Activated CD4-positive, alpha-beta memory T cell treated with anti-CD3 and anti-CD28 coated beads, Interleukin-2, amount 10 ng/mL, durations not matched to agents 7 days and 5 days (primary cell): ENCODE measurements around the gene SMG1. TPM values are rescaled to one million over a fixed set of nuclear protein-coding genes. Genes with fewer than 3 reads are reported as not detected.

ENCODE experiments used
- CTCF ChIA-PET: fragments of 350-600 bp; sonication (Branson Sonifier 250); formaldehyde crosslinking; loops from one replicate; lab custom pipeline; 2021; ENCODE audit warnings: antibody characterized with exemption, inconsistent platforms; lab: Charles Lee
- POLR2A ChIA-PET: fragments of 350-600 bp; sonication (Branson Sonifier 250); formaldehyde crosslinking; loops from one replicate; lab custom pipeline; 2021; ENCODE audit warnings: antibody characterized with exemption; lab: Charles Lee
- DNase-seq: peaks from one replicate; pipeline ENCODE4 v3.0.0-alpha.2; 2020
- H3K27ac Mint-ChIP-seq: one replicate; pipeline ENCODE4 v1.8.0; 2021; ENCODE audit warnings: mild to moderate bottlenecking, mixed read lengths
- H3K27me3 Mint-ChIP-seq: one replicate; pipeline ENCODE4 v1.8.0; 2021; ENCODE audit warnings: mixed read lengths
- H3K36me3 Mint-ChIP-seq: one replicate; pipeline ENCODE4 v1.8.0; 2021; ENCODE audit warnings: low read depth, mixed read lengths
- H3K4me1 Mint-ChIP-seq: one replicate; pipeline ENCODE4 v1.8.0; 2021; ENCODE audit warnings: mixed read lengths
- H3K4me3 Mint-ChIP-seq: one replicate; pipeline ENCODE4 v1.8.0; 2021; ENCODE audit warnings: mild to moderate bottlenecking, mixed read lengths
- H3K9me3 Mint-ChIP-seq: one replicate; pipeline ENCODE4 v1.8.0; 2021; ENCODE audit warnings: mixed read lengths
- total RNA-seq, 2 experiments: library from RNA; stranded (reverse); gene quantifications; one replicate each; pipeline ENCODE4 v1.2.3, GENCODE V29; 2021

Gene SMG1
- total RNA-seq, 2 experiments from 2014 or later = 107 to 109 TPM

GRCh38 chr16:18833707-18834505 is 92.3 kb downstream of the SMG1 start:
- ChIA-PET POLR2A (interaction anchor here (0.9 to 4.6 kb wide), 2 partner anchors 29 to 33 kb away, joined by 3 to 27 read pairs; partner anchors contain the start of gene ARL6IP1), CTCF (interaction anchor here (1.1 to 1.2 kb wide), 2 partner anchors 32 kb away, joined by 3 to 4 read pairs; partner anchors contain the start of gene ARL6IP1)
- Mint-ChIP-seq H3K27me3 (no peaks in the 10 kb centered on the region), H3K9me3 (no peaks in the 10 kb centered on the region), H3K4me3 (no peak overlapping the region), H3K4me1 (peaks cover 9% of the 10 kb centered on the region), H3K27ac (no peak overlapping the region), H3K36me3 (peaks cover 78% of the 10 kb centered on the region)
- DNase-seq = no peak

GRCh38 chr16:18832613-18833012 is 93.6 kb downstream of the SMG1 start:
- no peak for DNase-seq
- Mint-ChIP-seq H3K4me3 (no peak overlapping the region), H3K4me1 (peaks cover 11% of the 10 kb centered on the region), H3K27ac (no peak overlapping the region), H3K36me3 (peaks cover 79% of the 10 kb centered on the region), H3K9me3 (no peaks in the 10 kb centered on the region), H3K27me3 (no peaks in the 10 kb centered on the region)
- ChIA-PET CTCF (interaction anchor here (1.0 to 3.9 kb wide), 2 partner anchors 29 to 31 kb away, joined by 4 to 23 read pairs; partner anchors contain the start of gene ARL6IP1), POLR2A (interaction anchor here (1.5 kb wide), 2 partner anchors 13 to 16 kb away, joined by 3 to 4 read pairs; no protein-coding TSS in a partner anchor)

- no peak for DNase-seq
- Mint-ChIP-seq H3K4me3 (no peak overlapping the region), H3K36me3 (peaks cover 76% of the 10 kb centered on the region), H3K27ac (no peak overlapping the region), H3K4me1 (peaks cover 7% of the 10 kb centered on the region), H3K27me3 (no peaks in the 10 kb centered on the region), H3K9me3 (no peaks in the 10 kb centered on the region)
- CTCF ChIA-PET = interaction anchor here (1.0 to 3.9 kb wide), 2 partner anchors 29 to 31 kb away, joined by 4 to 23 read pairs; partner anchors contain the start of gene ARL6IP1
- POLR2A ChIA-PET = interaction anchor here (1.5 kb wide), 2 partner anchors 13 to 16 kb away, joined by 3 to 4 read pairs; no protein-coding TSS in a partner anchor
Observed at GRCh38 chr16:18832006-18832405, 94.2 kb downstream of the SMG1 start.

- Mint-ChIP-seq H3K4me3 (no peak overlapping the region), H3K36me3 (peaks cover 52% of the 10 kb centered on the region), H3K4me1 (peaks cover 4% of the 10 kb centered on the region), H3K9me3 (no peaks in the 10 kb centered on the region), H3K27ac (no peak overlapping the region), H3K27me3 (no peaks in the 10 kb centered on the region)
- DNase-seq = no peak
- POLR2A ChIA-PET = interaction anchor here (1.5 to 3.6 kb wide), 2 partner anchors 10 to 39 kb away, joined by 4 to 19 read pairs; partner anchors contain the start of gene RPS15A
- CTCF ChIA-PET = interaction anchor here (1.1 to 3.9 kb wide), 2 partner anchors 28 to 34 kb away, joined by 3 to 23 read pairs; partner anchors contain the start of gene ARL6IP1
Observed at GRCh38 chr16:18829251-18829650, 97.0 kb downstream of the SMG1 start.

GRCh38 chr16:18827890-18828289 is 98.3 kb downstream of the SMG1 start:
- no peak for DNase-seq

GRCh38 chr16:18816286-18816685 is 109.9 kb downstream of the SMG1 start:
- Mint-ChIP-seq H3K36me3 (peaks cover 62% of the 10 kb centered on the region), H3K4me1 (peaks cover 15% of the 10 kb centered on the region), H3K27me3 (no peaks in the 10 kb centered on the region), H3K4me3 (no peak overlapping the region), H3K9me3 (no peaks in the 10 kb centered on the region), H3K27ac (no peak overlapping the region)
- no peak for DNase-seq
- ChIA-PET POLR2A (interaction anchor here (1.3 to 3.1 kb wide), 4 partner anchors 11 to 25 kb away, joined by 4 to 22 read pairs (median 5); partner anchors contain the start of genes ARL6IP1 and RPS15A), CTCF (interaction anchor here (6.9 kb wide), 1 partner anchor 13 kb away, joined by 100 read pairs; the partner anchor contains the start of gene ARL6IP1)

More at GRCh38 chr16:18827890-18828289, 98.3 kb downstream of the SMG1 start:
- no peaks in the 10 kb centered on the region for H3K9me3 Mint-ChIP-seq
- POLR2A ChIA-PET = interaction anchor here (1.0 to 3.6 kb wide), 4 partner anchors 9 to 38 kb away, joined by 3 to 19 read pairs (median 4); partner anchors contain the start of gene RPS15A
- no peak overlapping the region for H3K4me3 Mint-ChIP-seq
- H3K4me1 Mint-ChIP-seq = peaks cover 4% of the 10 kb centered on the region
- peaks cover 43% of the 10 kb centered on the region for H3K36me3 Mint-ChIP-seq
- CTCF ChIA-PET = interaction anchor here (0.6 kb wide), 1 partner anchor 26 kb away, joined by 4 read pairs; the partner anchor contains the start of gene ARL6IP1
- H3K27ac Mint-ChIP-seq = no peak overlapping the region
- no peaks in the 10 kb centered on the region for H3K27me3 Mint-ChIP-seq

GRCh38 chr16:18811925-18812324 is 114.3 kb downstream of the SMG1 start:
- Mint-ChIP-seq H3K36me3 (peaks cover 72% of the 10 kb centered on the region), H3K27me3 (no peaks in the 10 kb centered on the region), H3K9me3 (no peaks in the 10 kb centered on the region), H3K4me3 (no peak overlapping the region), H3K27ac (no peak overlapping the region), H3K4me1 (no peaks in the 10 kb centered on the region)
- CTCF ChIA-PET = no interaction called here
- POLR2A ChIA-PET = no interaction called here
- no peak for DNase-seq

GRCh38 chr16:18809165-18809564 is 117.0 kb downstream of the SMG1 start:
- CTCF ChIA-PET = interaction anchor here (2.6 kb wide), 1 partner anchor 8 kb away, joined by 6 read pairs; the partner anchor contains the start of gene ARL6IP1
- Mint-ChIP-seq H3K27me3 (no peaks in the 10 kb centered on the region), H3K9me3 (no peaks in the 10 kb centered on the region), H3K4me1 (peaks cover 25% of the 10 kb centered on the region), H3K36me3 (peaks cover 67% of the 10 kb centered on the region), H3K27ac (no peak overlapping the region), H3K4me3 (no peak overlapping the region)
- DNase-seq = no peak
- POLR2A ChIA-PET = interaction anchor here (1.3 to 3.0 kb wide), 2 partner anchors 8 to 19 kb away, joined by 5 to 9 read pairs; partner anchors contain the start of genes ARL6IP1 and RPS15A

- CTCF ChIA-PET = interaction anchor here (0.7 to 9.0 kb wide), 3 partner anchors 12 to 76 kb away, joined by 3 to 144 read pairs (median 100); partner anchors contain the start of gene RPS15A
- H3K27ac Mint-ChIP-seq = peak overlapping the region; percentile 88
- H3K27me3 Mint-ChIP-seq = no peaks in the 10 kb centered on the region
- H3K36me3 Mint-ChIP-seq = peaks cover 62% of the 10 kb centered on the region
- no peaks in the 10 kb centered on the region for H3K9me3 Mint-ChIP-seq
- DNase-seq = no peak
- POLR2A ChIA-PET = interaction anchor here (0.8 to 9.1 kb wide), 4 partner anchors 9 to 16 kb away, joined by 3 to 398 read pairs (median 4); partner anchors contain the start of gene RPS15A
- H3K4me3 Mint-ChIP-seq = no peak overlapping the region
- H3K4me1 Mint-ChIP-seq = peaks cover 50% of the 10 kb centered on the region
Observed at GRCh38 chr16:18805257-18805773, 120.9 kb downstream of the SMG1 start.

- ChIA-PET CTCF (interaction anchor here (0.6 to 9.0 kb wide), 3 partner anchors 13 to 174 kb away, joined by 4 to 144 read pairs (median 100); partner anchors contain the start of gene RPS15A), POLR2A (interaction anchor here (0.7 to 9.1 kb wide), 10 partner anchors 10 to 121 kb away, joined by 3 to 398 read pairs (median 4); partner anchors contain the start of genes RPS15A and SMG1)
- Mint-ChIP-seq H3K27me3 (no peaks in the 10 kb centered on the region), H3K4me3 (no peak overlapping the region), H3K27ac (peak overlapping the region; percentile 88), H3K4me1 (peaks cover 58% of the 10 kb centered on the region), H3K36me3 (peaks cover 62% of the 10 kb centered on the region), H3K9me3 (no peaks in the 10 kb centered on the region)
- no peak for DNase-seq
Observed at GRCh38 chr16:18804540-18804939, 121.7 kb downstream of the SMG1 start.

- H3K4me1 Mint-ChIP-seq = peaks cover 64% of the 10 kb centered on the region
- peaks cover 61% of the 10 kb centered on the region for H3K36me3 Mint-ChIP-seq
- CTCF ChIA-PET = interaction anchor here (0.6 to 9.0 kb wide), 5 partner anchors 14 to 175 kb away, joined by 3 to 144 read pairs (median 4); partner anchors contain the start of gene RPS15A
Observed at GRCh38 chr16:18803569-18804462, 122.4 kb downstream of the SMG1 start.

More at GRCh38 chr16:18803569-18804462, 122.4 kb downstream of the SMG1 start:
- Mint-ChIP-seq H3K27me3 (no peaks in the 10 kb centered on the region), H3K9me3 (no peaks in the 10 kb centered on the region), H3K27ac (peak overlapping the region; percentile 88), H3K4me3 (peak overlapping the region; percentile 25)
- POLR2A ChIA-PET = interaction anchor here (0.7 to 9.1 kb wide), 8 partner anchors 12 to 122 kb away, joined by 3 to 398 read pairs (median 4); partner anchors contain the start of genes RPS15A and SMG1
- DNase-seq = no peak
